Natural killer cell (primary cell): ENCODE results near the gene ONECUT3. TPM values are rescaled to one million over a fixed set of nuclear protein-coding genes. Genes with fewer than 3 reads are reported as not detected.

Source experiments
- ATAC-seq, 3 donors: fragments of 150-1000 bp in 2 of 3; fragments of 200-7000 bp in 1 of 3; cut with Tn5 transposase; 1 replicate in 1 of 3; 2 replicates in 2 of 3; pipeline ENCODE4 v1.10.0; 2021; ENCODE audit warnings: mild to moderate bottlenecking in 2 of 3, moderate library complexity in 2 of 3
- DNase-seq, 2 donors: peaks; one replicate each; pipeline versions ENCODE4 v3.0.0 to v3.0.0-alpha.2; 2013 to 2021; ENCODE audit warnings: mixed read lengths in 1 of 2
- H3K27ac ChIP-seq: one replicate; pipeline ENCODE4 v1.5.1; 2013; ENCODE audit warnings: mild to moderate bottlenecking, low read length
- H3K27me3 ChIP-seq: one replicate; pipeline ENCODE4 v1.6.1; 2013; ENCODE audit warnings: low read length; ENCODE audit not compliant: control insufficient read depth, insufficient read depth
- H3K36me3 ChIP-seq: one replicate; pipeline ENCODE4 v1.6.1; 2013; ENCODE audit warnings: low read length; ENCODE audit not compliant: control insufficient read depth, insufficient read depth
- H3K4me1 ChIP-seq: one replicate; pipeline ENCODE4 v1.6.1; 2013; ENCODE audit warnings: low read length; ENCODE audit not compliant: control insufficient read depth, insufficient read depth
- H3K4me3 ChIP-seq: one replicate; pipeline ENCODE4 v1.5.1; 2013; ENCODE audit warnings: low read length
- H3K9me3 ChIP-seq: one replicate; pipeline ENCODE4 v1.6.1; 2013; ENCODE audit warnings: low read length; ENCODE audit not compliant: control insufficient read depth, insufficient read depth
- H3K27ac Mint-ChIP-seq, 2 donors: one replicate each; pipeline ENCODE4 v1.8.0; 2022; ENCODE audit warnings: mild to moderate bottlenecking in 2 of 2, mixed read lengths in 2 of 2, moderate library complexity in 1 of 2
- H3K27me3 Mint-ChIP-seq, 2 donors: one replicate each; pipeline ENCODE4 v1.8.0; 2022; ENCODE audit warnings: low read depth in 2 of 2, mixed read lengths in 2 of 2
- H3K36me3 Mint-ChIP-seq: one replicate; pipeline ENCODE4 v1.8.0; 2022; ENCODE audit warnings: mixed read lengths
- H3K4me1 Mint-ChIP-seq, 2 donors: one replicate each; pipeline ENCODE4 v1.8.0; 2022; ENCODE audit warnings: mixed read lengths in 2 of 2
- H3K4me3 Mint-ChIP-seq: one replicate; pipeline ENCODE4 v1.8.0; 2022; ENCODE audit warnings: mild to moderate bottlenecking, moderate library complexity, mixed read lengths
- H3K9me3 Mint-ChIP-seq, 2 donors: one replicate each; pipeline ENCODE4 v1.8.0; 2022; ENCODE audit warnings: mixed read lengths in 2 of 2
- CTCF ChIP-seq: fragments of 200-600 bp; IDR thresholded peaks from one replicate; pipeline ENCODE4 v1.8.0; 2022; ENCODE audit warnings: antibody characterized with exemption
- WGBS: methylation state at CpG from one replicate; pipeline ENCODE4 v1.1.7; 2013; ENCODE audit warnings: missing lambda C conversion rate; ENCODE audit not compliant: insufficient coverage; 5-methylcytosine and 5-hydroxymethylcytosine counted together
- intact Hi-C: fragments of 100-400 bp; cut with micrococcal nuclease; formaldehyde crosslinking; loops from one replicate; pipeline ENCODE4 v1.14.2; 2022
- total RNA-seq, 4 donors: library from RNA; stranded (reverse); fragments of 120-200 nt in 1 of 4; gene quantifications; one replicate each; pipeline versions ENCODE4 v1.2.3 to v1.2.4, GENCODE V29; 2013 to 2022

The ONECUT3 gene
- total RNA-seq, 3 donors from 2014 or later (not counting 1 experiment from before 2014, with no cell fraction given), result not detected

GRCh38 chr19:1829958-1830357 is 76.7 kb downstream of the ONECUT3 start:
- Histone ChIP-seq H3K4me3 (no peak overlapping the region), H3K9me3 (no peaks in the 10 kb centered on the region), H3K27ac (no peak overlapping the region), H3K4me1 (peaks cover 17% of the 10 kb centered on the region), H3K27me3 (no peaks in the 10 kb centered on the region), H3K36me3 (peaks cover 14% of the 10 kb centered on the region)
- no peak for DNase-seq
- TF ChIP-seq CTCF, result no peak
- no peak overlapping the region for H3K4me3 Mint-ChIP-seq
- 98% methylated on average over 11 of the region's 11 CpGs for WGBS
- peaks cover 4 to 14% of the 10 kb centered on the region in 2 donors for H3K4me1 Mint-ChIP-seq
- intact Hi-C loops, result loop anchor here (10.0 kb wide), 1 partner anchor 285 kb away; no protein-coding TSS in a partner anchor
- H3K9me3 Mint-ChIP-seq, result no peaks in the 10 kb centered on the region
- ATAC-seq, result no peak
- H3K27me3 Mint-ChIP-seq, result no peaks in the 10 kb centered on the region
- H3K27ac Mint-ChIP-seq, result no peak overlapping the region
- H3K36me3 Mint-ChIP-seq, result no peaks in the 10 kb centered on the region

- no peak overlapping the region for H3K4me3 ChIP-seq
- no peaks in the 10 kb centered on the region for H3K9me3 Mint-ChIP-seq
- H3K27ac Mint-ChIP-seq, result no peak overlapping the region
- ATAC-seq (no peak), DNase-seq (no peak)
- intact Hi-C loops, result no loop called here
- no peaks in the 10 kb centered on the region for H3K27me3 ChIP-seq
- no peak overlapping the region for H3K27ac ChIP-seq
- H3K36me3 Mint-ChIP-seq, result no peaks in the 10 kb centered on the region
- no peaks in the 10 kb centered on the region for H3K27me3 Mint-ChIP-seq
- peaks cover 4 to 14% of the 10 kb centered on the region in 2 donors for H3K4me1 Mint-ChIP-seq
- H3K4me3 Mint-ChIP-seq, result no peak overlapping the region
- H3K9me3 ChIP-seq, result no peaks in the 10 kb centered on the region
- H3K4me1 ChIP-seq, result peaks cover 21% of the 10 kb centered on the region
- peaks cover 14% of the 10 kb centered on the region for H3K36me3 ChIP-seq
- 96% methylated on average over 15 of the region's 15 CpGs for WGBS
- no peak for TF ChIP-seq CTCF
These were observed 77.3 kb downstream of the ONECUT3 start for GRCh38 chr19:1830568-1830967.

Other genes starting within 250 kb of the ONECUT3 start
- 1 to 10 TPM in 2 of 3 donors, under 1 TPM in 1; 0.70 to 2.5 (median 1.0) TPM for gene ADAMTSL5, start 240.5 kb upstream of the ONECUT3 start, total RNA-seq
- gene PLK5, start 229.4 kb upstream of the ONECUT3 start, total RNA-seq, result not detected
- 1 to 10 TPM; 4.2 to 6.9 (median 4.4) TPM for gene MEX3D, start 185.2 kb upstream of the ONECUT3 start, total RNA-seq
- gene MBD3, start 160.6 kb upstream of the ONECUT3 start, total RNA-seq, result 10 to 100 TPM; 55.9 to 66.7 (median 59.0) TPM
- gene UQCR11, start 148.0 kb upstream of the ONECUT3 start, total RNA-seq, result 100 to 1,000 TPM in 1 of 3 donors, 10 to 100 TPM in 2; 91.2 to 142 (median 99.1) TPM
- 10 to 100 TPM; 54.5 to 72.2 (median 64.3) TPM for gene TCF3, start 100.9 kb upstream of the ONECUT3 start, total RNA-seq
- 10 to 100 TPM in 2 of 3 donors, 1 to 10 TPM in 1; 5.3 to 11.5 (median 11.2) TPM for gene ATP8B3, start 58.8 kb downstream of the ONECUT3 start, total RNA-seq
- gene REXO1, start 95.0 kb downstream of the ONECUT3 start, total RNA-seq, result 10 to 100 TPM; 90.7 to 91.7 (median 91.5) TPM
- gene KLF16, start 110.1 kb downstream of the ONECUT3 start, total RNA-seq, result 10 to 100 TPM; 29.1 to 38.4 (median 34.8) TPM
- gene ABHD17A, start 132.0 kb downstream of the ONECUT3 start, total RNA-seq, result 100 to 1,000 TPM; 554 to 652 (median 608) TPM
- 10 to 100 TPM; 13.0 to 20.9 (median 13.1) TPM for gene ADAT3, start 151.9 kb downstream of the ONECUT3 start, total RNA-seq
- 10 to 100 TPM; 43.1 to 53.7 (median 46.9) TPM for gene SCAMP4, start 151.9 kb downstream of the ONECUT3 start, total RNA-seq
- gene CSNK1G2, start 187.7 kb downstream of the ONECUT3 start, total RNA-seq, result 100 to 1,000 TPM; 138 to 143 (median 139) TPM